Stimulated activated CD8-positive, alpha-beta memory T cell treated with anti-CD3 and anti-CD28 coated beads, Interleukin-4, amount 100 ng/mL, for 24 hours (primary cell): Measurements from ENCODE around the gene TMEM163.

ENCODE experiments used
- DNase-seq: peaks from one replicate; pipeline ENCODE4 v3.0.0-alpha.2; 2020; ENCODE audit warnings: low read depth

Gene TMEM163

GRCh38 chr2:134692499-134692898 lies 26.3 kb downstream of the TMEM163 start:
- DNase-seq = no peak

GRCh38 chr2:134690629-134691215 lies 28.1 kb downstream of the TMEM163 start:
- DNase-seq = no peak

GRCh38 chr2:134689315-134689714 lies 29.5 kb downstream of the TMEM163 start:
- no peak for DNase-seq

- no peak for DNase-seq
These were observed 32.8 kb downstream of the TMEM163 start for GRCh38 chr2:134685967-134686366.

- no peak for DNase-seq
These were observed 35.2 kb downstream of the TMEM163 start for GRCh38 chr2:134683561-134684112.

GRCh38 chr2:134682726-134683125 lies 36.1 kb downstream of the TMEM163 start:
- DNase-seq = no peak

GRCh38 chr2:134681201-134681600 lies 37.6 kb downstream of the TMEM163 start:
- DNase-seq = no peak

- DNase-seq = no peak
These were observed 39.1 kb downstream of the TMEM163 start for GRCh38 chr2:134679745-134680144.

- no peak for DNase-seq
These were observed 39.5 kb downstream of the TMEM163 start for GRCh38 chr2:134679294-134679693.

GRCh38 chr2:134677856-134678756 lies 40.7 kb downstream of the TMEM163 start:
- DNase-seq = no peak

- DNase-seq = no peak
These were observed 41.8 kb downstream of the TMEM163 start for GRCh38 chr2:134676960-134677359.

GRCh38 chr2:134675314-134675713 lies 43.5 kb downstream of the TMEM163 start:
- DNase-seq = no peak

GRCh38 chr2:134674687-134675086 lies 44.1 kb downstream of the TMEM163 start:
- no peak for DNase-seq

GRCh38 chr2:134671513-134671912 lies 47.3 kb downstream of the TMEM163 start:
- DNase-seq = no peak

- DNase-seq = no peak
These were observed 47.8 kb downstream of the TMEM163 start for GRCh38 chr2:134670955-134671354.

- no peak for DNase-seq
These were observed 48.8 kb downstream of the TMEM163 start for GRCh38 chr2:134669731-134670669.

- DNase-seq = peak; percentile 78
These were observed 50.0 kb downstream of the TMEM163 start for GRCh38 chr2:134668821-134669220.

GRCh38 chr2:134667541-134667940 lies 51.3 kb downstream of the TMEM163 start:
- DNase-seq = no peak

- DNase-seq = no peak
These were observed 51.7 kb downstream of the TMEM163 start for GRCh38 chr2:134667081-134667480.

- DNase-seq = no peak
These were observed 52.9 kb downstream of the TMEM163 start for GRCh38 chr2:134665727-134666506.
